HG02970 (cell line): ENCODE results near the gene NFIC.
"Not testable (repeated sequence)": the region's sequence is repeated elsewhere in the genome, so short reads cannot be mapped to it uniquely, and the experiment has no call there.

ENCODE experiments used
- ATAC-seq: cut with Tn5 transposase; IDR thresholded peaks from one replicate; pipeline ENCODE4 v1.9.1; 2021; ENCODE audit warnings: mild to moderate bottlenecking, moderate library complexity, moderate number of reproducible peaks; ENCODE audit not compliant: unreplicated experiment, low FRiP score

Gene NFIC

DNA sequence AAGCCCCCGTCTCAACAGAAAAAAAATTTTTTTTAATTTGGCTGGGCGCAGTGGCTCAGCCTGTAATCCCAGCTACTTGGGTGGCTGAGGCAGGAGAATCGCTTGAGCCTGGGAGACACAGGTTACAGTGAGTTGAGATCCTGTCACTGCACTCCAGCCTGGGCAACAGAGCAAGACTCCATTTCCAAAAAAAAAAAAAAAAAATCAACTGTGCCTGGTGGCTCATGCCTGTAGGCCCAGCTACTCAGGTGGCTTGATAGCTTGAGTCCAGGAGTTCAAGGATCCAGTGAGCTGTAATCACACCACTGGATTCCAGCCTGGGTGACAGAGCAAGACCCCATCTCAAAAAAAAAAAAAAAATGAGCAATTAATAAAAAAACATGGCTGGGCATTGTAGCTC is 135.4 kb downstream of the NFIC start:
- no peak for ATAC-seq

GRCh38 chr19:3503036-3503572 is 136.7 kb downstream of the NFIC start:
- ATAC-seq = no peak

DNA sequence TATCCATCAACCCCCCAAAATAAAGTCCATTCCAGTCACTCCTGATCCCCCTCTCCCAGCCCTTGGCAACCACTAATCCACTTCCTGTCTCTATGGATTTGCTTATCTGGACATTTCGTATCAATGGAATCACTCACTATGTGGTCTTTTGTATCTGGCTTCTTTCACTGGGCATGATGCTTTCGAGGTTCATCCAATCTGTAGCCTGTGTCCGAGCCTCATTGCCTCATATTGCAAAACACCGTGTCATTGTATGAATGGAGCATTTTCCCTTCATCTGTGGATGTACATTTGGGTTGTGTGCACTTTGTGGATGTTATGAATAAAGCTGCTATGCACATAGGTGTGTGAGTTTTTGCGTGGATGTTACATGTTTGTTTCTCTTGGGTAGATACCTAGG is 138.4 kb downstream of the NFIC start:
- no peak for ATAC-seq

DNA sequence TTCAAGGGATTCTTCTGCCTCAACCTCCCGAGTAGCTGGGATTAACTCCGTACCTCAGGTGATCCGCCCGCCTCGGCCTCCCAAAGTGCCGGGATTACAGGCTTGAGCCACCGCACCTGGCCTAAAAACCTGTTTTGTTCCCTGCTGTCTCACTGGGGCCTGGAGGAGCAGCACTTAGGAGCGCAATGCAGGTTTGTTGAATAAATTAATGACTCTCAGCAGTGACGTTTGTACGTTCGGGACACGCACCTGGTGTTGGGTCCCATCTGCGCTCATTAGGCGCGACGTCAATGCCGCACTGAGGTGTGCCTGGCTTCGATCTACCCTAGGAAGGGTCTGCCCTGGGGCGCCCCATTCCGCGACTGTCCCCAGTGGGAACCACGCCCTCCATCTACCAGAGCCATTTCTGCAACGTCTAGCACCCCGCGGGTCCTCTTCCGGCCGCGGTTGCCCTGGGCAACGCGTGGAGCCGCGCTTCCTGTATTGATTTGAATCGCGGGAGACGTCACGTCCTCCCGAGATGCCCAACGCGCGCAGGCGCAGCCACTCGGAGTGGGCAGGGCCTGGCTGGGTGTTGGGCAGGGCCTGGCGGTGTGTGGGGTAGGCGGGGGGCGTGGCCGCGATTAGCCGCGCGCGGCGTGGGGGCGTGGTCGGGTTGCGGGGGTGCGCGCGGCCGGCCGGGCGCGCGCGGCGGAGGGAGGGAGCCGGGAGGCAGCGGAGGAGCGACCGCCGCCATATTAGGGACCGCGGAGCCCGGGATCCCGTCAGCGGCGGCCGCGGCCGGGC is 139.4 kb downstream of the NFIC start, which contains the start of gene FZR1:
FZR1 (plus strand) TSS at position 714 of the 786 bp plus-strand sequence. CDS start 16,679 bp downstream, outside the sequence.
- peak; percentile 89 for ATAC-seq

DNA sequence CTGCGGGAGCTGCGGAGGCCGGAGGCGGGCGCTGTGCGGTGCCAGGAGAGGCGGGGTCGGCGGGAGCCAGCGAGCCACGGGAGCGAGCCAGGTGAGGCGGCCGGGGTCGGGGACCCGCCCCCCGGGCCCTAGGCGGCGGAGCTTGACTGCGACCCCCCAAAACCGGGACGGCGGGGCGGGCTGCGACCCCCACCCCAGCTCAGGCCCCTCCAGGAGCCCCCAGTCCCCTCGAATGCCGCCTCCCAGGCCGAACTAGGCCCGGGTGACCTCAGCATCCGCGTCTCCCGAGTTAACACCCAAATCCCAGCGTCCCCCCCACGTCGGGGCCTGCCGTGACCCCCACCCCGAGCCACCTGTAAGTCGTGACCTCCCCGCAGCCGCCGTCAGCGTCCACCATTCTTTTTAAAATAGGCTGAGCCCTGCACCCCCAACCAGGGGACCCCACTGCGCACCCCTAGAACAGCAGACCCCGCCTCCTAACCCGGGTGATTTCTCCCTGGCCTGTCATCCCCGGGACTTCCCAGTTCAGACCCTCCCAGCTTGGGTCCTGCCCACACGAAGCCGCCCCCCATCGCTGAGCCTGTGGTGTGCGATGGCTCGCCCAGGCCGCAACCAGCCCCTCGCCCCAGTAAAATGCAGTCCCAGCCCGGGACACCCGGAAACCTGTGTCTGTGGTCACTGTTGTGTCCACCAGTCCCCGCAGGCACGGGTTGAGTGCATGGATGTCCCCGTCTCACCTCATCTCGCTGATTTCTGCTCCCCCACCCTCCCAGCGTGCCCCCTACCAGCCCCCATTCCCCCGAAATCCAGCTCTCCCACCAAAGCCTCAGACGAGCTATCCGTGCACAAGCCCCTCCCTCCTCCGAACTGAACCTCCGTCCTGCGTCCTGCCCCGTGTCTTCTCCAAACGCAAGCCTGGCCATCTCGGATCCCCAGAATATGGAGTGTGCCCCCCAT is 140.3 kb downstream of the NFIC start:
- ATAC-seq = peak; percentile 40

DNA sequence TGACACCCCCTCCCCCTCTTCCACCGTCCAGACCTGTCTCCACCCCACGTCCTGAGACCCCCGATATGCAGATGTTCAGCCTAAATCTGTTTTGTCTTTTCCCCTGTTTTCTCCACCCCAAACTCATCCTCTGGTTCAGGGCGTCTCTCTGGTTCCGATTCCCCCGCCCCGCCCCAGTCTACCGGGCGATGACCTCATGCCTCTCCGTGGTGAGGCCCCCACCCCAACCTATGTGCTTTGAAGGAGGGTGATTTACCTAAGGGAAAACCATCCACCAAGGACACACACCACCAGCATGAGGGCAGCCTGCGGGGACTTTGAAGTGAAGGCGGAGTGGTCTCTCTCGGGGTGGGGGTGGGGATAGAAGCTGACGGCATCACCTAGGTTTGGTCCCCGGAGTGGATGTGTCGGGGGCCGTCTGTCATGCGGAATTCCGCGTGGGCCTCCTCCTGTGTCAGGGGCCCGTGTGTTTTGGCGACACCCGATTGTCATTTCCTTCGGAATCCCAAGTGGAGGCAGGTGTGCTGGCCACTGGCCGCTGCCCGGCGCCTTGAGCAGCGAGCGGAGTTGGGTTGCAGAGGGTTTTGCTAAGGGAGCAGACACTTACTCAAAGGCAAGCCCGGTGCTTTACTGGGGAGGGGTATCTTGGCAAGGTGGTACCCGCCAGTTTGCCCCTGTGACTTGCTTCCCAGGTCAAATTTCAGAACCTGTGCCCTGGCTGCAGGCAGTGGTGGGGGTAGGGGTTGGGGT is 141.2 kb downstream of the NFIC start:
- no peak for ATAC-seq

GRCh38 chr19:3508121-3508661 is 141.8 kb downstream of the NFIC start:
- ATAC-seq = not testable (repeated sequence)

DNA sequence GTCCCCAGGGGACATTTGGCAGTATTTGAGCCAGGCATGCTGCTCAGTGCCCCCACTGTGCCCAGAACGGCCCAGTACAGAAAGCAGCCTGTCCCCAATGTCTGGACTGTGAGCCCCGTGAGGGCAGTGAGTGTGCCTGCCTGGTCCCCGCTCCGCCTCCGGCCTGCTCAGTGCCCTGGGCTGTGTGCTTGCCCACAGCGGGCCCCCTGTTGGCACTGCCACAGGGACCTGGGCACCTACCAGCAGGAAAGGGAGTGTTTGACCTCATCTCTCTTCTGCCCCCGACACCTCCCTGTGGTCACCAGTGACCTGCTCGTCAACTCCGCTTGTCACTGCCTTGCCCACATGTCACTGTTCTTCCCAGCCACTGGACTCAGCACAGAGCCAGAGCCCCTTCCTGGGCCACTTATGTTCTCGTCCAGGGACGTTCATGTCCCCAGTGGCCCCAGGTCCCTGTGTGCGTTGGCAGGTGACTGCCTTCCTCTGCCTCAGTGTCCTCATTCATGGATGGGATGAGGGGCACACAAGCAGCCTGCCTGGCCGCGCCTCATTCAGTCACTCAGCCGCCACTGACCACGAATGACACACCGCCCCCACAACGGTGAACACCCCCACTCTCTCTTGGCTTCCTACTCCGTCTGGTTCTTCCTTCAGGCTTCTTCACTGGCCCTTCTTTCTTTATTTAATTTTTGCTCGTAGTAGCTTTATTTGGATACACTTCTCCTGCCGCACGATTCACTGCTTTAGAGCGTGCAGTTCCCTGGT is 142.6 kb downstream of the NFIC start:
- no peak for ATAC-seq

DNA sequence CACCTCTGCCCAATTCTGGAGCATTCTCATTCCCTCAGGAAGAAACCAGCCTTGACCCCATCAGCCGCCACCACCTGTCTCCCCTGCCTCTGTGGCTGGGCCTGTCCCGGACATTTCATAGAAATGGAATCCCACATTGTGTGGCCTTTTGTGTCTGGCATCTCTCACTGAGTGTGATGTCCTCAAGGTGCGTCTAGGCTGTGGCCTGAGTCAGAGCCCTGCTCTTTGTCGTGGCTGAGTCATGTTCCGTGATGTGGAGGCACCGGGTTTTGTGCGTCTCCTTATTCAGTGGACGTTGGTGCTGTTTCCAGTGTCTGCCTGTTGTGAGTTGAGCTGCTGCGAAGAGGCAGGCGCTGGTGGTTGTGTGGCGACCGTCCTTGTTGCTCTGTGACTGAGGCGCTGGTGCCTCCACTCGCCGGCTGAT is 143.2 kb downstream of the NFIC start:
- ATAC-seq = no peak

- no peak for ATAC-seq
Measured at GRCh38 chr19:3510727-3511126, 144.3 kb downstream of the NFIC start.

DNA sequence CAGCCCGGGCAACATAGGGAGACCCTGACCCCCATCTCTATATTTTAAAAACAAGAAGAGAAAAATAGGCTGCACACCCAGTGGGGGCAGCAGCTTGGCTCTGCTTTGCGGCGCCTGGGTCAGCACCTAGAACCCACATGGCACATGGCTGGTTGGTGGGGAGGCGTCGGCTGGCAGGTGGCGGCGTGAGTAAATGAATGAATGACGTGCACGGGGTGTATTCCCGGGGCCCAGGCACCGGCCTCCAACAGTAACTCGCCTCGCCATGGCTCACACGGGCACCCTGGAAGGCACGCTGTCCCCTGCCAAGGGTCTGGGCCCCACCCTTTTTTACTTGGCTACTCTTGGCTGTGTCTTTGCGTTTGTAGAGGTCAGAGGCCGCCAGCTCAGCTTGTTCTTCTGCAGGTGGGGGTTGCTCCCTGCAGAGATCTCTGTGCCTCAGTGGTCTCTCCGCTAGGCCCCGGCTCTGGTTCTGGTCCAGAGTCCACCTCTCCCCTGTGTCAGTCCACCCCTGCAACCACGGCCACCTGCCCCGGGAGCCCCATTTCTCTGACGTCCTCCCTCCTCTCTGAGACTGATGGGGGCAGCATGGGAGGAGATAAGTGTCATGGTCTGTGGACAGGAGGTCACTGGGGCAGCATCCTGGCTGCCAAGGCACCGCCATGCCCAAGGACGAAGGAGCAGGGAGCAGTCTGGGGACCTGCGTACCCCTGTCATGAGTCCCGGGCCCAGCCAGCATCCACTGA is 145.3 kb downstream of the NFIC start:
- ATAC-seq = no peak

- no peak for ATAC-seq
Measured at GRCh38 chr19:3512562-3513228, 146.3 kb downstream of the NFIC start.

DNA sequence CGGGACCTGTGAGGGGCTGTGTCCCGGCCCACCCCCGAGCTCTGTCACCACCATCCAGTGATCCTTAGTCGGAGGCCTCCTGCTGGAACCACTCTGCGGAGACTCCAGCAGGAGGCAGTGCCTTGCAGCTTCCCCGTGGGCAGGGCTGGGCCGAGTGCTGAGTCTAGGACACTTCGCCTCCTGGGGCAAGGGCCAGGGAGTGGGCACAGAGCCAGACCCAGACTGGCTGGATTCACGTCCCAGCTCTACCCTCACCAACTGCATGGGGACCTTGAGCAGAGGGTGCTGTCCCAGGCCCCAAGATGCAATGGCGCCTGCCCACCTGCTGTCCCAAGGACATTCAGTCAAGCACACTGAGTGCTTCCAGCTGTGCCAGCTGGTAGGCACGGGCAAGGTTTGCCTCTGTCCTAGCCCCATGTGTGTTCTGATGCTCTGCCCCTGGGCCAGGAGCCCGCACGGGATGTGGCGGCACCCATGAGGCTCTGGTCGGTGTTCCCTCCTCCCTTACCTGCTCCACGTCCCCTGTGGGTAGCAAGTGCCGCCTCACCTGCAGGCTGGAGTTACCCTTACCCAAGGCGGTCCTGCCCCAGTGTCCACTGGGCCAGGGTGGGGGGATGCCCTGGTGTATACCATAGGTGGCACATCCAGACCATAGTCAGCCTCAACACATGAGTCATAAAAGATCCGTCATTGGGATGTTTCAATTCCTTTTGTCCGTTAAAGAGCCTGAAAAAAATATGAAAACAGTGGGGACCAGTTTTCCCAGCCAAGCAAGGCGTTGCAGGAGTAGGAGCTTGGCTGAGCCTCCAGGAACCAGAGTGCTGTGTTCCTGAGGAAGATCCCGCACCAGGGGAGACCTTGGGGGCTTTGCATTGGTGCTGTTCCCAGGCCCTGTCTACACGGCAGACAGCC is 147.1 kb downstream of the NFIC start:
- ATAC-seq = no peak

- ATAC-seq = no peak
Measured at GRCh38 chr19:3514930-3515329, 148.5 kb downstream of the NFIC start.

GRCh38 chr19:3515891-3516422 is 149.6 kb downstream of the NFIC start:
- ATAC-seq = no peak

DNA sequence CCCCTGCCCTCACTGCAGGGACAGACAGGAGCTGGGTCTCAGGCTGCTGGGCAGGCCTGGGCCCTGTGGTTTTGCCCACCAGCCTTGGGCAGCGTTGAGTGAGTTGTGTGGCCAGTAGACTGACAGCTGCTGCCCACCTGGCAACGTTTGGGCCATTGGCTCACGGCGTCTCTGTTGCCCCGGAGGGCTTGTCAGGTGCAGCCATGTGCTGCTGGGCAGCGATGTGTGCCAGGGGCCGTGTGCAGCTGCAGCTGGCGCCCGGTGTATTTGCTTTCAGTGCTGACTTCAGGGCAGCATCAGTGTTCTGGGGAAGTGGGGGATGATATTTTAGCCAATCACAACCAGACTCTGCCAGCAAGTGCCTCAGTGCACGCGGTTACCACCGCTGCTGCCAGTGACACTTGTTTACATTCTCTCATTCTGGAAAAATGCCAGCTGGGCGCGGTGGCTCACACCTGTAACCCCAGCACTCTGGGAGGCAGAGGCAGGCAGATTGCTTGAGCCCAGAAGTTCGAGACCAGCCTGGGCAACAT is 150.4 kb downstream of the NFIC start:
- ATAC-seq = no peak

DNA sequence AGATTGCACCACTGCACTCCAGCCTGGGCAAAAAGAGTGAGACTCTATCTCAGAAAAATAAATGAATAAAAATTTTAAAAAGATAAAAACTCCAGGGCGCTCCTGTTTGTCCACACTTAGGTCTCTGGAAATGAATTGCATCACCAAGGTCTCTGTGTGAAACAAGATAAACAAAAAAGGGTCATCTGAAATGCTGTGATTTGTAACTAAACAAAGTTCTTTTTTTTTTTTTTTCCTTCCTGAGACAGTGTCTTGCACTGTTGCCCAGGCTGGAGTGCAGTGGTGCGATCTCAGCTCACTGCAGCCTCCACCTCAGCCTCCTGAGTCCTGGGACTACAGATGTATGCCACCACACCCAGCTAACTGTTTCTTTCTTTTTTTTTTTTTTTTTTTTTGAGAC is 151.3 kb downstream of the NFIC start:
- ATAC-seq = no peak
